Activated naive CD8-positive, alpha-beta T cell treated with anti-CD3 and anti-CD28 coated beads for 36 hours (primary cell): ENCODE measurements around the gene KCTD19. TPM values are rescaled to one million over a fixed set of nuclear protein-coding genes. Genes with fewer than 3 reads are reported as not detected.

ENCODE experiments used
- DNase-seq: peaks from one replicate; pipeline ENCODE4 v3.0.0; 2021
- H3K27ac Mint-ChIP-seq: one replicate; pipeline ENCODE4 v1.8.0; 2022; ENCODE audit warnings: mild to moderate bottlenecking, moderate library complexity, mixed read lengths
- H3K27me3 Mint-ChIP-seq: one replicate; pipeline ENCODE4 v1.8.0; 2022; ENCODE audit warnings: mild to moderate bottlenecking, mixed read lengths
- H3K36me3 Mint-ChIP-seq: one replicate; pipeline ENCODE4 v1.8.0; 2021; ENCODE audit warnings: mild to moderate bottlenecking, mixed read lengths
- H3K4me1 Mint-ChIP-seq: one replicate; pipeline ENCODE4 v1.8.0; 2021; ENCODE audit warnings: mixed read lengths
- H3K4me3 Mint-ChIP-seq: one replicate; pipeline ENCODE4 v1.8.0; 2022; ENCODE audit warnings: mild to moderate bottlenecking, moderate library complexity, mixed read lengths
- H3K9me3 Mint-ChIP-seq: one replicate; pipeline ENCODE4 v1.8.0; 2022; ENCODE audit warnings: mixed read lengths
- total RNA-seq, 2 experiments: library from RNA; stranded (reverse); gene quantifications; one replicate each; pipeline ENCODE4 v1.2.3, GENCODE V29; 2021

Gene KCTD19
- total RNA-seq, 2 experiments from 2014 or later = 2.2 to 3.0 TPM

DNA sequence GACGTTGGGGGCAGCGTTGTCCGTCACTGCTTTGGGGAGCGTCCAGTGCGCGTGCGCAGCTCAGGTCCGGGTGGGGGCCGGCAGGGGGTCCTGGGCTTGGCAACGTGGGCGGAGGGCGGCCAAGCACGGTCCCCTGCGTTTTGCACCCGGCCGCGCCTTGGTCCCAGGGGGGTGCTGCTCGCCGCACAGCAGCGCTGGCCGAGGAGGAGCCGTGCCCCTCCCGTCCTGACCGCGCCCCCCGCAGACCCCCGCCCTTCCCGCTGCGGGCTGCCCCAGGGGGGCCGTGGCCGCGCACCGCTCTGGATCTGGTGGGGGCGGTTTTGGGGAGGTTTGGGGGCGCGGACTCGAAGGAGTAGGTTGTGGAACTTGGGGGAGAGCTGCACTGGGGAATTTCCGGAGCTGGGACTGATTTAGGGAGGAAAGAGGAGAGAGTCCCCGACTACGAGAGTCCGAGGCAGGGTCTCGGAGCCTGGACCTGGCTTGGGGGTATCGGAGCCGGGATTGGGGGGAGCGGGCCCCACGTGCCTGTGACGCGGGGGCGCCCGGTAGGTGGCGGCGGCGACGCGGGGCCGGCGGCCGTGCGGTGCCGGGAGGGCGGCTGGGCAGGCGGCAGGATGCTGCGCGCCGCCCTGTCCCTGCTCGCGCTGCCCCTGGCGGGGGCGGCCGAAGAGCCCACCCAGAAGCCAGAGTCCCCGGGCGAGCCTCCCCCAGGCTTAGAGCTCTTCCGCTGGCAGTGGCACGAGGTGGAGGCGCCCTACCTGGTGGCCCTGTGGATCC lies 78.0 kb downstream of the KCTD19 start, which contains the start of gene SLC9A5:
SLC9A5 (plus strand) TSS at position 579 of the 777 bp plus-strand sequence; CDS start at position 615, 36 bp downstream.
- Mint-ChIP-seq H3K4me3 (peak within 1 kb of the TSS; percentile 89), H3K4me1 (peaks cover 41% of the 10 kb centered on the region), H3K36me3 (peaks cover 10% of the 10 kb centered on the region)

DNA sequence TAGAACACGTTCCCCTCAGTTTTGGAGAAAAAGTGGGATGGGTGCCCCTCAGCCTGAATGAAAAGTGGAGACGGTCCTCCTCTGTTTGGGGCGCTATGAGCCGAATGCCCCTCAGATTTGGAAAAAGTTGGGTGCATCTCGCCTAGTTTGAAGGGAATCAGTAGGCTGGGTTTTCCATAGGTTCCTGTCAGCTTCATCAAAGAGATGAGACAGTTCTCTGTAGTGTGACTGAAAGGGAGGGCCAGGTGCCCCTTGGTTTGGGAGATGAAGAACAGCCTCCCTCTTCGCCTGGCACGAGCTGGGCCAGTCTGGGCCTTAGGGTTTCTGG lies 78.5 kb downstream of the KCTD19 start:
- Mint-ChIP-seq H3K9me3 (no peaks in the 10 kb centered on the region), H3K27me3 (peaks cover 6% of the 10 kb centered on the region), H3K4me3 (peak overlapping the region; percentile 89), H3K27ac (peak overlapping the region; percentile 89), H3K36me3 (peaks cover 6% of the 10 kb centered on the region), H3K4me1 (peaks cover 43% of the 10 kb centered on the region)
- DNase-seq = no peak

More for the DNA sequence above, 78.0 kb downstream of the KCTD19 start, which contains the start of gene SLC9A5:
- Mint-ChIP-seq H3K27ac (peak within 1 kb of the TSS; percentile 89), H3K27me3 (peaks cover 6% of the 10 kb centered on the region), H3K9me3 (no peaks in the 10 kb centered on the region)
- DNase-seq = peak; percentile 61

DNA sequence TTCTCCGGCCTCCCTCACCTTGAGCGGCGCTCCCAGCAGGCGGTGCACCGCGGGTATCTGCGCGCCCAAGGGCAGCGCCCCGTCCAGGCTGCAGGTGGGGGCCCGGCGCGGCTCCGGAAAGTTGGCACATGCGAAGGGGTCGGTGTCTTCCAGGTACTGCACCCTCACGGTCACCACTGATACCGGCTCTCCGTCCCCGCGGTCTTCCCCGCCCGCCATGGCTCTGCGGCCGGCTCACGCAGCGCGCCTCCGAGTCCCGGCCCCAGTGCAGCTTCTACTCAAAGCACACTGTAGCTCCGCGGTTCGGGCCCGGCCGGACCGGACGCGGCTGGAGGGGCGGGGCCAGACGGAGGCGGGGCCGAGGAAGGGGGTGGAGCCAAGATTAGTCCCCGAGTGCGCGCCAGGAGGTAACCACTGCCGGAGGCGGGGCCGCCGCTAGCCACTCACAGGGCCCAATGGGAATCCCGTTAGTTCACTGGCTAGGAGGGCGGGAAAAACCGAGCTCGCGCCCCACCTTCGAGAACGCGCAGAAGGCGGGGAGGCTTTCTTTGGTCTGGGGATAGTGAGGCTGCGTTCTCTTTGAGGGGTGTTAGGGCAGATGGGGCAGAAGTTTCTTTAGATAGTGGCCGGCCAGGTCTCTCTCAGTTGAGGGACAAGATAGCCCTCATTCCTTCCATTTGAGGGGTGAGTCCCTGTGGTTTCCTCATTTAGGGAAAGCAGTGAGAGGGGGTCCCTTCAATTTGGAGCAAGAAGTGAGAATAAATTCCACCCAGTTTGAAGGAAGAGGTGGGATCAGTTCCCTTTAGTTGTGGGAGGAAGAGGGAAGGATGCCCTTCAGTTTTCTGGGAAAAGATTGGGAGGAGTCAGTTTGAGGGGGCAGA lies 79.1 kb downstream of the KCTD19 start, which contains the start of gene FHOD1:
FHOD1 (minus strand) TSS at position 290 of the 881 bp plus-strand sequence; CDS start at position 219, 71 bp downstream.
- Mint-ChIP-seq H3K36me3 (peaks cover 4% of the 10 kb centered on the region), H3K9me3 (no peaks in the 10 kb centered on the region), H3K27me3 (peaks cover 6% of the 10 kb centered on the region), H3K27ac (peak within 1 kb of the TSS; percentile 89), H3K4me1 (peaks cover 45% of the 10 kb centered on the region), H3K4me3 (peak within 1 kb of the TSS; percentile 89)
- peak; percentile 98 for DNase-seq

DNA sequence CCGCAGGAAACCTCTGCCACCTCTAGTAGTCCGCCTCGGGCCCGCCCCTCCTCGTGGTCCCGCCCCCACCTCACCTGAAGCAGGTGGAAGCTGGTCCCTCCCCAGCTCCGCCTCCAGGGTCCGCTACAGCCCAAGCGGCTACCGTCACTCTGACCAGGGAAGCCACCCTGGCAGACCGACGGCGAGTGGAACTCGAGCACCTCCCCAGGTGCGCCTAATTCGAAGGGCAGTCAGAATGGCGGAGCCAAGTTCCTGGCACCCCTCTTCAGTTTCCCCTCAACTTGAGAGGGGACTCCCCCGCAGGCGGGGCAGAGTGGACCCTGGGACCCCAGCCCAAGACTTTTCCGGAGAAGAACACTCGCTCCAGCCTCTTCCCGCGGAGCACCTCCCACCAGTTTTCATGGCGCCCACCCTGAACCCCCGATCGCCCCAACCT lies 79.8 kb downstream of the KCTD19 start:
- no peaks in the 10 kb centered on the region for H3K9me3 Mint-ChIP-seq
- peak overlapping the region; percentile 89 for H3K4me3 Mint-ChIP-seq
- H3K4me1 Mint-ChIP-seq = peaks cover 49% of the 10 kb centered on the region
- DNase-seq = no peak
- H3K36me3 Mint-ChIP-seq = peaks cover 4% of the 10 kb centered on the region
- peaks cover 6% of the 10 kb centered on the region for H3K27me3 Mint-ChIP-seq
- H3K27ac Mint-ChIP-seq = peak overlapping the region; percentile 89

DNA sequence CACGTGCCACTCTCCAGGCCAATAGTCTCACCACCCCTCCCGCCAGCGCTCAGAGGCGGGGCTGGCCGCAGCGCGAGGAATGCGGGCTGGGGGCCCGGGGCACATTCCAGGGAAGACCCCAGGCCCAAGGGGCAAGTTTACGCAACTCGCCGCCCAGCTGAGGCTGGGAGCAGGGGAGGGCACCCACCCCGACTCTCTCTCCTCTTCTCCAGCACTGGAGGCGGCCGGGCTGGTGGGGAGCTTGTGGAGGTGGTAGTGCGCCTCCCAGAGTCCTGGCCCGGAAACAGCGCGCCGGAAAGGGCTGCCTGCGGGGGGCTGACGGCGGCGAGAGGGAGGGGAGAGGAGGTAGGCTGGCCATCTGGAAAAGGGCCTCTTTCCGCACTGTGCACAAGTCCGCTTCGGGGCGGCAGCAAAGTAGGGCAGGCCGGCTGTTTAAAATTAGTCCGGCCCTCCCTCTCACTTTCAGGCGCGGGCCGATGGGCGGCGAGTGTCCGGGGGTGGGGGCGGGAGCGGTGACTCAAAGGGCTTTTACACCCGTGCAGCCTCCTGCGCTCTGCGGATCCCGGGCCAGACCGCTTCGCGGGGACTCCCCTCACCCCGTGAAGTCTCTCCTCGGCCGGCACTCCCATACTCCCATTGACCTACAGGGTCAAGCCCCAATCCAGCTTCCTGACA lies 80.3 kb downstream of the KCTD19 start:
- Mint-ChIP-seq H3K36me3 (peaks cover 9% of the 10 kb centered on the region), H3K9me3 (no peaks in the 10 kb centered on the region), H3K4me3 (peak overlapping the region; percentile 89), H3K27ac (peak overlapping the region; percentile 89), H3K4me1 (peaks cover 54% of the 10 kb centered on the region), H3K27me3 (peaks cover 6% of the 10 kb centered on the region)
- peak; percentile 79 for DNase-seq

DNA sequence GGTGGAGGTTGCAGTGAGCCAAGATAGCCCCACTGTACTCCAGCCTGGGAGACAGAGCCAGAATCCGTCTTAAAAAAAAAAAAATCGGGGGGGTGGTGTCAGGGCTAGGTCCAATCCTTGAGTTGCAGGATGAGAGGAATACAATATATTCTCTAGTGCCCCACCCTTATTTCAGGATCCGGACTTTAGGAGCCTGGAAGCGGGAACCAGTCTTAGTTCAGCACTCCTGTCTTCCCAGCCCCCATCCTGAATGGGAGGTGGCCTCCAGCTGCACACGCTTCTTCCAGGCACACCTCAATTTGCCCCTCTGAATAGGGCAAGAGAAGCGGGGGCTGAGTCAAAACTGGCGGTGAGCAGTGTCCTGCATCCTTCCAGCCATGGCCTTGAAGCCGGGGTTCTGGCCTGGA lies 80.9 kb downstream of the KCTD19 start:
- H3K27ac Mint-ChIP-seq = peak overlapping the region; percentile 88
- H3K36me3 Mint-ChIP-seq = peaks cover 9% of the 10 kb centered on the region
- H3K4me3 Mint-ChIP-seq = peak overlapping the region; percentile 89
- H3K9me3 Mint-ChIP-seq = no peaks in the 10 kb centered on the region
- peaks cover 56% of the 10 kb centered on the region for H3K4me1 Mint-ChIP-seq
- no peak for DNase-seq
- peaks cover 6% of the 10 kb centered on the region for H3K27me3 Mint-ChIP-seq

DNA sequence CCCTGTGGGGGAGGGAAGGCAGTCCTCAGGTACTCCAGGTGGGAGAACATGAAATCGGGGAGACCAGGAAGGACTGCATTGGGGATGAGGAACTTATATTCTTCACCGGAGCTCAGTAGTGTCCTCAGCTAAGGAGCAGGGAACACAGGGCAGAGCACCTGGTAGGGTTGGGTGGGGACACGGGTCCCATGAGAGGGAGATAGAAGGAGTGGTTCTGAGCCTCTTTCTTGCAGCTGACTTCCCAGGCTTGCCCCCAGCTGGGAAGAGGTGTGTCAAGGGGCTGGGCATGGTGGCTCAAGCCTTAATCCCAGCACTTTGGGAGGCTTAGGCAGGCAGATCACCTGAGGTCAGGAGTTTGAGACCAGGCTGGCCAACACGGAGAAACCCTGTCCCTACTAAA lies 81.4 kb downstream of the KCTD19 start:
- peaks cover 54% of the 10 kb centered on the region for H3K4me1 Mint-ChIP-seq
- peak overlapping the region; percentile 88 for H3K27ac Mint-ChIP-seq
- peak overlapping the region; percentile 89 for H3K4me3 Mint-ChIP-seq
- peaks cover 9% of the 10 kb centered on the region for H3K36me3 Mint-ChIP-seq
- H3K9me3 Mint-ChIP-seq = no peaks in the 10 kb centered on the region
- no peak for DNase-seq
- H3K27me3 Mint-ChIP-seq = peaks cover 6% of the 10 kb centered on the region

DNA sequence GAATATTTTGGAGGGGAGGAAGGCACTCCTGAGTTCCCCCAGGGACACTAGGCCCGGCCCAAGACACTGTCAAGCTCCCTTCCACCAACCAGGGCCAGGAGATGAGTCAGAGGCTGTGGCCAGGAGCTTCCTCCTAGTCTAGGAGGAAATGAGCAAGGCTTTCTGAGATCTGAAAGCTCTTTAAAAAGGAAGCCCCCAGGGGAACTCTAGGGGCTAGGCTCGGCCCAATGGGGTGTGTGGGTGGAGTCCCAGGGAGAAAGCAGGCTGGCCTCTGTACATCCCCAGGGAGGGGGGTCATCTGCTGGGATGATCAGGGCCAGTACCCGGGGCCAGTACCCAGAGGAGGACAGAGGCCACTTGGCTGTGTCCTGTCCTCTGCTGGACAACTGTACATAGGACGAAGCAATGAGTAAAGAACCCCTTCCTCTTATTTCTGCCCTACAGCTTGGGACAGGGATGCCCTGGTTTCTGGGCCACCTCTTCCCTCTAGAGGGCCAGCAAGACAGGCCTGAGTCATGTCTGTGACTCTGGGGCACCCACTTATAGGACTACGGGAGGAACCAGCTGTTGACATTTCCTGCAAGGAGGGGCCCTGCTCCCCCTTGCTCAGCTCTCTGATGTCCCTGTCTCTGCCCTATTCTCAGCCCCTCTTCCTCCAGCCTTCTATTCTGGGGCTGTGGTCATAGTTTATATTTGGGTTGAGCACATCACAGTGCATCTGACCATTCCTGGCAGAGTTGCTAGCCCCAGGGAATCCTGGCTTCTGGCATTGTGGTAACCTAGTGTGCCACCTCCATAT lies 82.0 kb downstream of the KCTD19 start:
- Mint-ChIP-seq H3K36me3 (peaks cover 11% of the 10 kb centered on the region), H3K4me3 (peak overlapping the region; percentile 89), H3K27me3 (peaks cover 1% of the 10 kb centered on the region), H3K4me1 (peaks cover 51% of the 10 kb centered on the region), H3K9me3 (no peaks in the 10 kb centered on the region), H3K27ac (peak overlapping the region; percentile 88)
- DNase-seq = peak; percentile 86

DNA sequence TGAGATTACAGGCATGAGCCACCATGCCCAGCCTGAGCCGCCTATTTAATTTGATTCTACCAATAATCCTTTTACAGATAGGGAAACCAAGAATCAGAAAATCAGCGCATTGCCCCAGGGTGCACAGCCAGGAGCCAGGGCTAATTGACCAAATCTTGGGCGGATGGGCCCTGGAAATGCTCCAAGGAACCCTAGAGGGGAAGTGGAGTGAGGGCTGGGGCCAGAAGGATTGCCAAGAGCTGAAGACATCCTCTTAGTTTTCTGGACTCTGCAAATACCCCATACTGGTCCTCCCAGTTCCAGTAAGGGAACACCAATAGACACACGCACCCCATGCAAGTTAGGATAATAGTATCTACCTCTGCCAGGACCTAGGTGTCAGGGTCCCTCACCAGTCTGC lies 83.1 kb downstream of the KCTD19 start:
- Mint-ChIP-seq H3K27ac (peak overlapping the region; percentile 88), H3K9me3 (no peaks in the 10 kb centered on the region), H3K4me1 (peaks cover 46% of the 10 kb centered on the region), H3K4me3 (peak overlapping the region; percentile 89), H3K36me3 (peaks cover 11% of the 10 kb centered on the region), H3K27me3 (no peaks in the 10 kb centered on the region)
- DNase-seq = no peak

DNA sequence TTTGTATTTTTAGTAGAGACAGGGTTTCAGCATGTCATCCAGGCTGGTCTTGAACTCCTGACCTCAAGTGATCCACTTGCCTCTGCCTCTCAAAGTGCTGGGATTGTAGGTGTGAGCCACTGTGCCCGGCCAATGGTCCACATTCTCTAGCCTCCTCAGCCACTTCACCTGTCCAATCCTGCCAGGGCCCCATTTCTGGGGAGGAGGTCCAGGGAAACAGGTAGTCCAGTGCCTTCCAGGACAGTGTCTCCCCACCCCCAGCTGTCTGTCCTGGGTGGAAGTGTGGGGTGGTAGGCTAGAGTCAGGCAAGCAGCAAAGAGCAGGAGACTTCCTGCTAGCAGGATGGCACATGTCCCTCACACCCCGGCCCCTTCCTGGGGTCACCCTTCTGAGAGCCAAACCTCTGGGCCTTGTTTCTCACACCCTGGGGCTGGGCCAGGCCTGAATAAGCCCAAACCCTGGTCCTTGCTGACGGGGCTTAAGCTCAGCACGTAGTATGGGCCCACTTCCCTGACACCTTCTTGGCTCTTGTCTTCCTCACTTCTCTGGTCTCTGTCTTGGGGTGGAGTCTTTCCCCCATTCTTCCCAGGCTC lies 84.3 kb downstream of the KCTD19 start:
- H3K9me3 Mint-ChIP-seq = no peaks in the 10 kb centered on the region
- no peak overlapping the region for H3K4me3 Mint-ChIP-seq
- peaks cover 38% of the 10 kb centered on the region for H3K4me1 Mint-ChIP-seq
- H3K27ac Mint-ChIP-seq = peak overlapping the region; percentile 65
- H3K27me3 Mint-ChIP-seq = no peaks in the 10 kb centered on the region
- H3K36me3 Mint-ChIP-seq = peaks cover 16% of the 10 kb centered on the region
- DNase-seq = no peak

DNA sequence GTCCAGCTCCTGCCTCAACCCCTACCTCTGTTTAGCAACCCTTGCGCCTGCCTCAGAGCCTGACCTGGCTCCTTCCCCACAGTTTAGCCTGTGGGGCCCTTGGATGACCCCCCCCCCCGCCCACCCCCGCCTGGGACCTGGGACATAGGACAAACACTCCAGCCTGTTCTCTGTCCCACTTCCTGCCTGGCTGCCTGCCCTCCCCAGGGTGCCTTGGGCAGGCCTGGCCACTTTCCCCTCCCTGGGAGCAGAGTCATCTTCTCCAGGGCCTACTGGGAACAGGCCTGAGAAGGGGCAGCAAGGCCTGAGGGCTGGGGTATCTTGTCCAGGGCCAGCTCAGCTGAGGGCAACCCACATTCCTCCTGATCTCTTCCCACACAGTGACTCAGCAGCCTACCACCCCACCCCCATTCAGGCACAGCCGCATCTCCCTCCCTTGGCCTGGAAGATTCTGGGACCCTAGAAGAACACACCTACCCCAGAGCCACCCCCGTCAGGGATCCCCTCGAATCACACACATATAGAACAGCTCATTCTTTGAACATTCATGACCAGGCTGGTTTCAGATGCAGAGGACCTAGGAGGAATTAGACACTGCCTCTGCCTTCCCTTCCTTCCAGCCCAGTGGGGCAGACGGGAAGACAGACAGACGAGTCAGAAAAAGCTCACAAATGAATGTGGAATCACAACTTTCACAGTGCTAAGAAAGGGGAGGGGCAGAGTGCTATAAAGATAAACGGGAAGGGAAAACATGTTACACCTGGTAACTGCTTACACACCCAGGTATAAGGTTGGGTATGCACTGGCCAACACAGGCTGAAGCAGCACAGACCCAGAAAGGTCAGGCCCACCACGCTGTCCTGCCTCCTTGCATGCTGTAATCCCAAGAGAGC lies 85.3 kb downstream of the KCTD19 start:
- Mint-ChIP-seq H3K4me3 (no peak overlapping the region), H3K9me3 (no peaks in the 10 kb centered on the region), H3K4me1 (peaks cover 39% of the 10 kb centered on the region), H3K27ac (peak overlapping the region; percentile 75), H3K36me3 (peaks cover 23% of the 10 kb centered on the region), H3K27me3 (no peaks in the 10 kb centered on the region)
- DNase-seq = no peak

DNA sequence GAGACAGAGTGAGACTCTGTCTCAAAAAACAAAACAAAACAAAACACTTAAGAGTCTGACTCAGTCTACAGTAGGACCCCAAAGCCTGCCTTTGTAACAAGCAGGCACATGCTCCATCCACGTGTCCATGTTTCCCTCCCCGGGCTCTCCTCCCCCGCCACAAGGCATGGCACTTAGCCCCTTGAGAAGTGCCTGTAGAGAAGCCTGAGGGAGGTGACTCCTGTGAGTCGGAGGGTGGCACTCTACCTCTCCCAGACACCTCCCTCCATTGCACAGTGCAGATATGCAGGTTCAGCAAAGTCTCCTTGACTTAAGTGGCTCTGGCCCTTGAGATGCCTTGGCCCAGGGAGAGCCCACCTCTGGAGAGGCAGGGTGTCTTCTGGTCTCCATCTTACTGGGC lies 86.0 kb downstream of the KCTD19 start:
- DNase-seq = no peak
- Mint-ChIP-seq H3K4me1 (peaks cover 39% of the 10 kb centered on the region), H3K36me3 (peaks cover 26% of the 10 kb centered on the region), H3K27me3 (no peaks in the 10 kb centered on the region), H3K4me3 (no peak overlapping the region), H3K9me3 (no peaks in the 10 kb centered on the region), H3K27ac (no peak overlapping the region)
